Sigmoid colon (tissue), 7 donors: ENCODE measurements around the gene NRGN. TPM values are rescaled to one million over a fixed set of nuclear protein-coding genes. Genes with fewer than 3 reads are reported as not detected.

Experiments
- DNase-seq: peaks from one replicate; pipeline ENCODE4 v3.0.0-alpha.2; 2019
- H3K27ac ChIP-seq, 4 donors: fragments of 200-600 bp; sonication (generic); one replicate each; pipeline ENCODE4 v1.5.1; 2016 to 2019; ENCODE audit warnings: mild to moderate bottlenecking in 1 of 4
- H3K27me3 ChIP-seq, 3 donors: fragments of 200-600 bp; sonication (generic); one replicate each; pipeline ENCODE4 v1.5.1; 2019; ENCODE audit warnings: mild to moderate bottlenecking in 1 of 3
- H3K36me3 ChIP-seq, 4 donors: fragments of 200-600 bp; sonication (generic); one replicate each; pipeline ENCODE4 v1.5.1; 2016 to 2019
- H3K4me1 ChIP-seq, 4 donors: fragments of 200-600 bp; sonication (generic); one replicate each; pipeline ENCODE4 v1.5.1; 2017 to 2019
- H3K4me3 ChIP-seq, 4 donors: fragments of 200-600 bp; sonication (generic); one replicate each; pipeline ENCODE4 v1.5.1; 2017 to 2019; ENCODE audit warnings: mild to moderate bottlenecking in 2 of 4, moderate library complexity in 1 of 4
- H3K9me3 ChIP-seq, 4 donors: fragments of 200-600 bp in 3 of 4; sonication (generic) in 3 of 4; one replicate each; pipeline versions ENCODE4 v1.5.1 to v1.6.1; 2013 to 2019
- CTCF ChIP-seq, 4 experiments: fragments of 450-650 bp in 3 of 4; fragments of 200-600 bp in 1 of 4; IDR thresholded peaks; one replicate each; pipeline ENCODE4 v1.5.1; 2016 to 2019; ENCODE audit warnings: antibody characterized with exemption in 4 of 4, mild to moderate bottlenecking in 3 of 4, moderate library complexity in 2 of 4
- EP300 ChIP-seq, 4 donors: sonication (generic); formaldehyde crosslinking; IDR thresholded peaks; one replicate each; pipeline ENCODE4 v1.6.1; 2017; ENCODE audit warnings: antibody characterized with exemption in 4 of 4
- POLR2A ChIP-seq, 2 donors: fragments of 450-650 bp; IDR thresholded peaks; one replicate each; pipeline ENCODE4 v1.6.1; 2016; ENCODE audit warnings: antibody characterized with exemption in 2 of 2, mild to moderate bottlenecking in 2 of 2, moderate library complexity in 2 of 2
- POLR2AphosphoS5 ChIP-seq, 4 donors: sonication (generic); formaldehyde crosslinking; IDR thresholded peaks; one replicate each; pipeline ENCODE4 v1.6.1; 2017; ENCODE audit warnings: antibody characterized with exemption in 4 of 4
- WGBS, 2 donors: extraction: QIAGEN DNeasy Blood & Tissue Kit; methylation state at CpG; one replicate each; pipeline ENCODE4 v1.1.7; 2013; 5-methylcytosine and 5-hydroxymethylcytosine counted together
- intact Hi-C: fragments of 100-400 bp; cut with DNase I; formaldehyde crosslinking; loops from one replicate; pipeline ENCODE4 v1.15.1; 2023
- polyA plus RNA-seq, 3 donors: library from polyadenylated mRNA; stranded (reverse); fragments of 200-250 nt; gene quantifications; one replicate each; pipeline ENCODE4 v1.2.3, GENCODE V29; 2013
- total RNA-seq, 4 donors: library from RNA; depleted of rRNA; stranded (reverse); fragments of >200 nt; gene quantifications; one replicate each; pipeline ENCODE4 v1.1.0, GENCODE V29; 2016
- donor health status: healthy with polysubstance abuse.
- donor health status: Bipolar disorder and iron deficiency.
- donor health status: healthy.

The NRGN gene
- total and polyA plus RNA-seq, 7 donors = 0.95 to 7.4 (median 1.3) TPM; not detected in 2

DNA sequence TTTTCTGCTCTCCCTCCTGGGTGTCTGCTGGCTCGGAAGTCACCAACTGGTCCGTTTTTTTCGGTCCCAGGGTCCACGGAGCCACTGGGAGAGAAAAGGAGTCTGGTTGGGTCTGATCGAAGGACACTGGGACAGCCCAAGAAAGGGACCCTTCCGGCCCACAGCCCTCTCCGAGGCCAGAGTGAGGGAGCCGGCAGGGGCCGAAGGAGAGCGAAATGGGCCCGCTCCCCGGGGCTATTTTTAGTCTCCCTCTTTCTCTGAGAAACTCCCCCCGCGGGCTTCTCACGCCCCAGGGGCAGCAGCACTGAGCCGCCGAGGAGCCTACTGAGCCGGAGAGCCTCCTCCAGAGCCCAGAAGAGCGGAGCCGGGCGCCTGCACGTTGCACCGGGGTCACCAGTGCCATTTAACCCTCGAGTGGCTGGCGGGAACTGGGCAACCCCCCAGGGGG lies 20.5 kb downstream of the NRGN start:
- Histone ChIP-seq H3K4me1 (peaks cover 0 to 47% (median 44%) of the 10 kb centered on the region in 4 donors), H3K36me3 (no peaks in the 10 kb centered on the region), H3K27ac (peak overlapping the region; percentile 54 to 76 (median 68)), H3K9me3 (no peaks in the 10 kb centered on the region), H3K4me3 (peak overlapping the region; percentile 8 to 45 (median 42)), H3K27me3 (peaks cover 47 to 84% (median 72%) of the 10 kb centered on the region in 3 donors)
- DNase-seq = no peak
- WGBS, 2 donors = 30 to 69% methylated on average over 25 of the region's 25 CpGs
- intact Hi-C loops = no loop called here
- TF ChIP-seq EP300 (IDR thresholded peaks at IDR 0.05) (no peak), POLR2AphosphoS5 (IDR thresholded peaks at IDR 0.05) (no peak), CTCF (IDR thresholded peaks at IDR 0.05) (no peak), POLR2A (IDR thresholded peaks at IDR 0.05) (no peak)

DNA sequence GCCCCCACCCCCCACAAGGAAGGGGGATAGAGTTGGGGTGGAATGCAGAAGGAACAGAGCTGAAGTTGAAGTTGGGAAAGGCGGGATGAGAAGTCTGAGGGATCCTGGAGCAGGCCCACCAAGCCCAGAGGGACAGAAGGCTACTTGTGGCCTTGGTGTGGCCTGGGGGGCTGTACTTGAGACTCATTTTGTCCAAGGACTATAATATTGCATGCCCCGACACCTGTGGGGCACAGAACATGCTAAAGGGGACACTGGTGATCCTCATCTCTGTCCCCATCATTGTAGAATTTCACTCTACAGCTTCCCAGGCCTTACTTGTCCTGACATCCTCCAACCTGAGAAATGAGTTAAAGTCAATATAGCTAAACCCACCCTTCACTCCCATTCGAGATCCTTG lies 21.1 kb downstream of the NRGN start:
- intact Hi-C loops = no loop called here
- no peak for DNase-seq
- Histone ChIP-seq H3K27ac (peak overlapping the region; percentile 54 to 76 (median 68)), H3K4me1 (peaks cover 0 to 47% (median 44%) of the 10 kb centered on the region in 4 donors), H3K4me3 (peak overlapping the region; percentile 8 to 45 (median 42)), H3K27me3 (peaks cover 47 to 80% (median 70%) of the 10 kb centered on the region in 3 donors), H3K36me3 (no peaks in the 10 kb centered on the region), H3K9me3 (no peaks in the 10 kb centered on the region)
- 77 to 87% methylated on average over 3 of the region's 3 CpGs for WGBS, 2 donors
- TF ChIP-seq POLR2AphosphoS5 (IDR thresholded peaks at IDR 0.05) (no peak), POLR2A (IDR thresholded peaks at IDR 0.05) (no peak), CTCF (IDR thresholded peaks at IDR 0.05) (no peak)

DNA sequence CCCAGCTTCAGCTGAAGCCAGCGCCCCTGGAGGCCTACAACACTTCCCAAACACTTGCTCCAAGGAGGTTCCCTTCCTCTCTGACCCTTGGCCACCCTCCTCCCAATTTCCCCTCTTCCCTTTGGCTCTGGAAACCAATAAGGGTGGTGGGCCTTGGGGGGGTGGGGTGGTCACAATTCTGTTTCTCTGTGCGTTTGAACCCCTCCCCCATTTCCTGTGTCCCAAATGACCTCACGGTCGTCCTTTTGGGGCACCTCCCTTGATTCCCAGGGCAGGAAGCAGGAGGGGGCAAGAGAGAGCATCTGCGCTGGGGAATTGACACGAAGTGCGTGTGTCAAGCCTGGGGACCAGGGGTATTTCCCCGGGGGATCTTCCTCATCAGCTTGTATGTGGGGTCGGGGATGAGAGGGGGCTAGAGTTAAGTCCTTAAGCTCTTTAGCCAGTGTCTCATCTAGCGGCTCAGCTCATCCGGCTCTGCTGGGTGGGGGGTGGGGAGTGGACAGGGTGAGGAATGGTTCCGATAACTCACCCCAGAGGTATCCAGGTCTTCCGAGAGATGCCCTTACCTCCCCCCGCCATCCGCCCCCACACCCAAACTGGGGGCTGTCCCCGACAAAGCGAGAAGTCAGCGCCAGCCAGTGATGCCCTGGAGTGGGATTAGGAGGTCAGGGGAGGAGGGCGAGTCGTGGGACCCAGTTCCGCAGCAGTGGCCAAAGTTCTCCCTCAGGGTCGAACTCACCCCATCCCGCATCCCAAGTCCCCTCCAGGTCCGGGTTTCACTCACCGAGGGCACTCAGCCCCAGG lies 21.8 kb downstream of the NRGN start:
- H3K4me1 ChIP-seq = peaks cover 0 to 47% (median 44%) of the 10 kb centered on the region in 4 donors
- intact Hi-C loops = loop anchor here (2.0 kb wide), 3 partner anchors 39 to 93 kb away; partner anchors contain the start of gene MSANTD2
- DNase-seq = no peak
- TF ChIP-seq EP300 (IDR thresholded peaks at IDR 0.05) (no peak), CTCF (IDR thresholded peaks at IDR 0.05) (no peak), POLR2A (IDR thresholded peaks at IDR 0.05) (no peak), POLR2AphosphoS5 (IDR thresholded peaks at IDR 0.05) (peak in 1 of 4 donors; percentile 19)
- H3K4me3 ChIP-seq = peak overlapping the region; percentile 7 to 45 (median 42)
- H3K36me3 ChIP-seq = peaks cover 0 to 5% (median 0%) of the 10 kb centered on the region in 4 donors
- peak overlapping the region; percentile 54 to 76 (median 68) for H3K27ac ChIP-seq
- WGBS, 2 donors = 15 to 18% methylated on average over 25 of the region's 25 CpGs
- peaks cover 44 to 73% (median 63%) of the 10 kb centered on the region in 3 donors for H3K27me3 ChIP-seq
- no peaks in the 10 kb centered on the region for H3K9me3 ChIP-seq

- no peaks in the 10 kb centered on the region for H3K9me3 ChIP-seq
- H3K36me3 ChIP-seq = peaks cover 0 to 12% (median 2%) of the 10 kb centered on the region in 4 donors
- WGBS, 2 donors = 0 to 1% methylated on average over 55 of the region's 55 CpGs
- peak within 1 kb of the TSS; percentile 54 to 76 (median 68) for H3K27ac ChIP-seq
- TF ChIP-seq POLR2A (IDR thresholded peaks at IDR 0.05) (no peak), EP300 (IDR thresholded peaks at IDR 0.05) (no peak), CTCF (IDR thresholded peaks at IDR 0.05) (no peak), POLR2AphosphoS5 (IDR thresholded peaks at IDR 0.05) (peak in 3 of 4 donors; percentile 49 to 76 (median 71))
- DNase-seq = no peak
- peaks cover 42 to 66% (median 56%) of the 10 kb centered on the region in 3 donors for H3K27me3 ChIP-seq
- peak within 1 kb of the TSS; percentile 7 to 45 (median 42) for H3K4me3 ChIP-seq
- intact Hi-C loops = loop anchor here (2.0 kb wide), 3 partner anchors 39 to 93 kb away; partner anchors contain the start of gene MSANTD2
- H3K4me1 ChIP-seq = peaks cover 0 to 47% (median 44%) of the 10 kb centered on the region in 4 donors
Measured at GRCh38 chr11:124762105-124762623, 22.4 kb downstream of the NRGN start, which contains the start of gene ESAM. ESAM (minus strand) TSS chr11:124762290; CDS start chr11:124762154, 136 bp downstream.
